Activated CD8-positive, alpha-beta memory T cell treated with anti-CD3 and anti-CD28 coated beads for 36 hours (primary cell): ENCODE measurements around the gene RIPK1. TPM values are rescaled to one million over a fixed set of nuclear protein-coding genes. Genes with fewer than 3 reads are reported as not detected.

Source experiments
- total RNA-seq, 2 experiments: library from RNA; stranded (reverse); gene quantifications; one replicate each; pipeline ENCODE4 v1.2.3, GENCODE V29; 2021

Gene RIPK1
- total RNA-seq, 2 experiments from 2014 or later = 16.8 to 17.0 TPM

Other genes with a start within 250 kb of the RIPK1 start
- gene SERPINB1, start 226.6 kb upstream of the RIPK1 start, total RNA-seq = 10 to 100 TPM; 51.1 to 55.3 TPM
- gene SERPINB9, start 165.2 kb upstream of the RIPK1 start, total RNA-seq = 10 to 100 TPM; 64.6 to 64.9 TPM
- 10 to 100 TPM; 72.1 to 72.8 TPM for gene SERPINB6, start 96.9 kb upstream of the RIPK1 start, total RNA-seq
- 10 to 100 TPM; 14.4 to 14.5 TPM for gene NQO2, start 68.6 kb upstream of the RIPK1 start, total RNA-seq
- 10 to 100 TPM in 1 of 2 experiments, 1 to 10 TPM in 1; 9.2 to 12.3 TPM for gene BPHL, start 50.2 kb downstream of the RIPK1 start, total RNA-seq
- gene TUBB2A, start 89.0 kb downstream of the RIPK1 start, total RNA-seq = 1 to 10 TPM; 1.8 to 2.1 TPM
- not detected for gene TUBB2B, start 159.2 kb downstream of the RIPK1 start, total RNA-seq
- gene PSMG4, start 190.5 kb downstream of the RIPK1 start, total RNA-seq = 10 to 100 TPM; 28.6 to 30.8 TPM